ENCODE measurements around the gene MMADHC. TPM values are rescaled to one million over a fixed set of nuclear protein-coding genes. Genes with fewer than 3 reads are reported as not detected.

Gene MMADHC
- total and polyA plus RNA-seq, 2 of the 4 experiments (the other 2 are of a cell fraction): 62.6 to 112 TPM

DNA sequence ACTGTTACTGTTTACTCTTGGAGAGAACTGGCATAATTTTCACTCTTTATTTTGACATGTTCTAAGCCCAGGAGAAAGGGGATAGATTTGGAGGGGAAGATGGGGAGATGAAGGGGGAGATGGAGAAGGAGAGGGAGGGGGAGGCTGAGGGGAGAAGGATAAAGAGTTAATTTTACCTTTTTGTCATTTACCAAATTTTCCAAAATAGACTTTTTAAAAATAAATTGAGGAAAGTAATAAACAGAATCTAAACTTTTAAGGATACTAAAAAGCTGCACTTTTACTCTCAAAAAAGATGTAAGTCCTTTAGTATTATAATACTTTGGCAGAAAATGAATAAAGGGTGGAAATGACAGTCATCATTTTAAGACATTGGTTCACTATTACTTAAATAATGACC is 12.3 kb downstream of the MMADHC start:
- ATAC-seq (ENCODE audit: low read depth): no peak; the same call in 1 of the 2 replicates
- no peak overlapping the region for H3K4ac ChIP-seq (ENCODE audit: low read depth, low read length)
- H4K91ac ChIP-seq (ENCODE audit: insufficient read depth, low read depth, low read length): no peak overlapping the region
- H3K27me3 ChIP-seq (ENCODE audit: control insufficient read depth, insufficient read depth, low read length): no peaks in the 10 kb centered on the region
- no peak for DNase-seq
- no TSS peak for BruUV-seq (replicated peaks)
- peaks cover 10% of the 10 kb centered on the region; the same call in 1 of the 2 replicates for H4K20me1 ChIP-seq (ENCODE audit: insufficient read depth, low read length)
- peaks cover 50% of the 10 kb centered on the region for H3K36me3 ChIP-seq (ENCODE audit: control insufficient read depth, insufficient read depth, low read length)
- H3K56ac ChIP-seq (ENCODE audit: extremely low read depth, insufficient read depth, low read length): no peak overlapping the region
- H3K18ac ChIP-seq (ENCODE audit: low read depth, low read length): no peak overlapping the region
- intact Hi-C loops (cut with micrococcal nuclease): no loop called here
- no peak overlapping the region for H3K4me2 ChIP-seq (ENCODE audit: low read depth, low read length)
- ChIA-PET CTCF (no interaction called here), POLR2A (ENCODE audit: unreplicated experiment) (no interaction called here)
- H2BK15ac ChIP-seq (ENCODE audit: low read depth, low read length): no peak overlapping the region
- H2AFZ ChIP-seq (replicated peaks; ENCODE audit: low read length, poor library complexity): no peak overlapping the region
- H3K9me3 ChIP-seq (ENCODE audit: control insufficient read depth, insufficient read depth, low read length): no peaks in the 10 kb centered on the region
- no peak overlapping the region for H4K8ac ChIP-seq (ENCODE audit: low read depth in 2 of 2, low read length in 2 of 2)
- H3K9me1 ChIP-seq (ENCODE audit: insufficient read depth, low read length): no peaks in the 10 kb centered on the region
- no peak overlapping the region for H2AK9ac ChIP-seq (replicated peaks; ENCODE audit: low read depth, low read length, poor library complexity)
- H3K9ac ChIP-seq (ENCODE audit: low read depth, low read length): no peak overlapping the region
- no peak overlapping the region for H2AK5ac ChIP-seq (ENCODE audit: low read depth, low read length)
- no peak overlapping the region for H4K5ac ChIP-seq (ENCODE audit: low read depth, low read length)
- no peak overlapping the region for H3K14ac ChIP-seq (replicated peaks; ENCODE audit: low read depth, low read length)
- peaks cover 3% of the 10 kb centered on the region; the same call in 1 of the 2 replicates for H3K4me1 ChIP-seq (ENCODE audit: control insufficient read depth, insufficient read depth, low read length)
- dilution Hi-C loops (cut with HindIII; ENCODE audit: low sequenced_read_pairs, unreplicated experiment): no loop called here
- no peak for TF ChIP-seq RAD21 (IDR thresholded peaks at IDR 0.05; ENCODE audit: low read length)
- TF ChIP-seq CHD1 (IDR thresholded peaks at IDR 0.05; ENCODE audit: low read depth, low read length): no peak
- TF ChIP-seq RFX5 (IDR thresholded peaks at IDR 0.05; ENCODE audit: low read depth, low read length): no peak
- TF ChIP-seq POLR2A (IDR thresholded peaks at IDR 0.05; ENCODE audit: low read depth, low read length): no peak
- TF ChIP-seq, protein P1, sequence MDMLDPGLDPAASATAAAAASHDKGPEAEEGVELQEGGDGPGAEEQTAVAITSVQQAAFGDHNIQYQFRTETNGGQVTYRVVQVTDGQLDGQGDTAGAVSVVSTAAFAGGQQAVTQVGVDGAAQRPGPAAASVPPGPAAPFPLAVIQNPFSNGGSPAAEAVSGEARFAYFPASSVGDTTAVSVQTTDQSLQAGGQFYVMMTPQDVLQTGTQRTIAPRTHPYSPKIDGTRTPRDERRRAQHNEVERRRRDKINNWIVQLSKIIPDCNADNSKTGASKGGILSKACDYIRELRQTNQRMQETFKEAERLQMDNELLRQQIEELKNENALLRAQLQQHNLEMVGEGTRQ (IDR thresholded peaks at IDR 0.05; ENCODE audit: low read depth, low read length): no peak
- TF ChIP-seq, protein P2, sequence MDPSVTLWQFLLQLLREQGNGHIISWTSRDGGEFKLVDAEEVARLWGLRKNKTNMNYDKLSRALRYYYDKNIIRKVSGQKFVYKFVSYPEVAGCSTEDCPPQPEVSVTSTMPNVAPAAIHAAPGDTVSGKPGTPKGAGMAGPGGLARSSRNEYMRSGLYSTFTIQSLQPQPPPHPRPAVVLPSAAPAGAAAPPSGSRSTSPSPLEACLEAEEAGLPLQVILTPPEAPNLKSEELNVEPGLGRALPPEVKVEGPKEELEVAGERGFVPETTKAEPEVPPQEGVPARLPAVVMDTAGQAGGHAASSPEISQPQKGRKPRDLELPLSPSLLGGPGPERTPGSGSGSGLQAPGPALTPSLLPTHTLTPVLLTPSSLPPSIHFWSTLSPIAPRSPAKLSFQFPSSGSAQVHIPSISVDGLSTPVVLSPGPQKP (IDR thresholded peaks at IDR 0.05; ENCODE audit: borderline replicate concordance, low read depth, low read length): no peak
- no peak for TF ChIP-seq MAFK (IDR thresholded peaks at IDR 0.05; ENCODE audit: low read depth, low read length)
- no peak for TF ChIP-seq SMC3 (IDR thresholded peaks at IDR 0.05; ENCODE audit: low read depth, low read length)
- no peak for TF ChIP-seq RCOR1 (IDR thresholded peaks at IDR 0.05; ENCODE audit: insufficient replicate concordance, low read length)
- TF ChIP-seq NFE2L2 (IDR thresholded peaks at IDR 0.05; ENCODE audit: low read depth, low read length): no peak
- TF ChIP-seq BHLHE40 (IDR thresholded peaks at IDR 0.05; ENCODE audit: low read depth, low read length): no peak
- no peak for TF ChIP-seq CEBPB (IDR thresholded peaks at IDR 0.05; ENCODE audit: low read depth, low read length)
- no peak for TF ChIP-seq FOS (IDR thresholded peaks at IDR 0.05; ENCODE audit: low read depth, low read length)
- TF ChIP-seq, protein P3, sequence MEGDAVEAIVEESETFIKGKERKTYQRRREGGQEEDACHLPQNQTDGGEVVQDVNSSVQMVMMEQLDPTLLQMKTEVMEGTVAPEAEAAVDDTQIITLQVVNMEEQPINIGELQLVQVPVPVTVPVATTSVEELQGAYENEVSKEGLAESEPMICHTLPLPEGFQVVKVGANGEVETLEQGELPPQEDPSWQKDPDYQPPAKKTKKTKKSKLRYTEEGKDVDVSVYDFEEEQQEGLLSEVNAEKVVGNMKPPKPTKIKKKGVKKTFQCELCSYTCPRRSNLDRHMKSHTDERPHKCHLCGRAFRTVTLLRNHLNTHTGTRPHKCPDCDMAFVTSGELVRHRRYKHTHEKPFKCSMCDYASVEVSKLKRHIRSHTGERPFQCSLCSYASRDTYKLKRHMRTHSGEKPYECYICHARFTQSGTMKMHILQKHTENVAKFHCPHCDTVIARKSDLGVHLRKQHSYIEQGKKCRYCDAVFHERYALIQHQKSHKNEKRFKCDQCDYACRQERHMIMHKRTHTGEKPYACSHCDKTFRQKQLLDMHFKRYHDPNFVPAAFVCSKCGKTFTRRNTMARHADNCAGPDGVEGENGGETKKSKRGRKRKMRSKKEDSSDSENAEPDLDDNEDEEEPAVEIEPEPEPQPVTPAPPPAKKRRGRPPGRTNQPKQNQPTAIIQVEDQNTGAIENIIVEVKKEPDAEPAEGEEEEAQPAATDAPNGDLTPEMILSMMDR (conservative IDR thresholded peaks at IDR 0.05; ENCODE audit: low read depth, low read length): no peak
- TF ChIP-seq MAZ (IDR thresholded peaks at IDR 0.05; ENCODE audit: borderline replicate concordance, low read depth, low read length): no peak
- TF ChIP-seq MXI1 (IDR thresholded peaks at IDR 0.05; ENCODE audit: borderline replicate concordance, low read depth, low read length): no peak
- no peak overlapping the region for H3K27ac ChIP-seq (ENCODE audit: insufficient read depth, low read length)
- in situ Hi-C loops (cut with MboI; ENCODE audit: low sequenced_read_pairs): loop anchor here (25.0 kb wide), 3 partner anchors 1337 to 1862 kb away; no protein-coding TSS in a partner anchor
- no peak overlapping the region for H2BK120ac ChIP-seq (ENCODE audit: low read depth, low read length)
- no peak overlapping the region for H2BK20ac ChIP-seq (ENCODE audit: low read depth, low read length)
- H3K79me1 ChIP-seq (ENCODE audit: low read depth in 1 of 2, low read length in 2 of 2): peaks cover 31 to 35% of the 10 kb centered on the region in 2 experiments
- no peak overlapping the region for H2BK5ac ChIP-seq (ENCODE audit: low read depth, low read length, poor library complexity, severe bottlenecking)
- H3K4me3 ChIP-seq (ENCODE audit: insufficient read depth, low read depth, low read length): no peak overlapping the region
- no peak overlapping the region for H3K23ac ChIP-seq (ENCODE audit: low read depth, low read length)
